Subcutaneous adipose tissue (tissue), 4 donors: ENCODE data around the gene EPB41. TPM values are rescaled to one million over a fixed set of nuclear protein-coding genes. Genes with fewer than 3 reads are reported as not detected.

Source experiments
- CTCF ChIP-seq: fragments of 450-650 bp; IDR thresholded peaks from one replicate; pipeline ENCODE4 v1.5.1; 2016; ENCODE audit warnings: low read depth, mild to moderate bottlenecking, control low read depth, antibody characterized with exemption, moderate library complexity
- total RNA-seq, 4 donors: library from RNA; depleted of rRNA; stranded (reverse); fragments of >200 nt; gene quantifications; one replicate each; pipeline ENCODE4 v1.1.0, GENCODE V29; 2016

EPB41 gene
- total RNA-seq, 4 donors from 2014 or later = 30.8 to 66.1 (median 43.0) TPM

- no peak for TF ChIP-seq CTCF
Observed at GRCh38 chr1:28887419-28887834, 26.9 kb upstream of the EPB41 start.

- TF ChIP-seq CTCF = no peak
Observed at GRCh38 chr1:28887835-28888682, 26.3 kb upstream of the EPB41 start.

GRCh38 chr1:28888915-28889314 lies 25.5 kb upstream of the EPB41 start:
- no peak for TF ChIP-seq CTCF

GRCh38 chr1:28889357-28889756 lies 25.0 kb upstream of the EPB41 start:
- TF ChIP-seq CTCF = no peak

GRCh38 chr1:28890435-28890834 lies 23.9 kb upstream of the EPB41 start:
- no peak for TF ChIP-seq CTCF

GRCh38 chr1:28890836-28891235 lies 23.5 kb upstream of the EPB41 start:
- TF ChIP-seq CTCF = no peak

- no peak for TF ChIP-seq CTCF
Observed at GRCh38 chr1:28891256-28891655, 23.1 kb upstream of the EPB41 start.
